VCaP (cell line): ENCODE data around the gene JKAMP.
A peak's percentile ranks its signal among the peaks of the same experiment; 100 is the strongest.

ENCODE experiments used
- H3K27ac ChIP-seq: fragments of 450-650 bp; 2 replicates; pipeline ENCODE4 v1.5.1; 2017
- CTCF ChIP-seq: fragments of 450-650 bp; conservative IDR thresholded peaks from 2 replicates; pipeline ENCODE4 v1.5.1; 2017; ENCODE audit warnings: mild to moderate bottlenecking, moderate library complexity

Gene JKAMP

GRCh38 chr14:59503256-59503655 lies 18.9 kb downstream of the JKAMP start:
- no peak overlapping the region for H3K27ac ChIP-seq
- no peak for TF ChIP-seq CTCF

GRCh38 chr14:59507063-59507751 lies 22.9 kb downstream of the JKAMP start:
- no peak overlapping the region for H3K27ac ChIP-seq
- peak; percentile 98 for TF ChIP-seq CTCF

DNA sequence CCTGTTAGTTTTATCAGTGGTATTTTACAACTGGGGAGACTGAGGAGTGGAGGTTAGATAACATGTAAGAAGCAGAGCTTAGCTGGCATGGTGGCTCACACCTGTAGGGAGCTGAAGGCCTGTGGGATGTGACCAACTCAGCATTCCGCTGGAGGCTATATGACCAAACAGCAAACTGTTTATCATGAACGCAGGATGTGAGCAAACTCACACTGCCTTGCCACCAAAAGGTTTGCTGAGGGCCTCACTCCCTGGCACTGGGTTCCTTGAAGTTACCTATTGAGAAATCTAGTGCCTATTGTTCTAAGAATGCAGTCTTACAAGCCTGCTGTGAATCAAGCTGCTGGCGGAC lies 23.4 kb downstream of the JKAMP start:
- H3K27ac ChIP-seq: no peak overlapping the region
- no peak for TF ChIP-seq CTCF

DNA sequence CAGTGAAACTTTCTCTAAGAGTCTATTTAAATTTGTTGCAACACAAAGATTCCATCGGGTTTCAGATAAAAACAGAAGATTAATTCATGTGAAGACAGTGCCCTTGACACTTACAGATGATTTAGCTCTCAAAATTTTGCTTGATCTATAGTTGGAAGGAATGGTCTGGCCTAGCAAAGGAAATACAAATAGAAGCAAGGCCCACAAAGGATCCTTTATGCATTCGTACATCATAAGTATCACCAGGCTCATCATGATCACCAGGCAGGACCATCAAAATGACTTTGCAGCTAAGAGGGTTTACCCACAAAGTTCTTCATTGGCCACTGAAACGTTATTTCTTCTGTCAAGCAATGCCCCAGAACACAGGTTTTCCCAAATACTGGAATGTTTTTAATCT lies 24.8 kb downstream of the JKAMP start:
- no peak for TF ChIP-seq CTCF
- no peak overlapping the region for H3K27ac ChIP-seq

DNA sequence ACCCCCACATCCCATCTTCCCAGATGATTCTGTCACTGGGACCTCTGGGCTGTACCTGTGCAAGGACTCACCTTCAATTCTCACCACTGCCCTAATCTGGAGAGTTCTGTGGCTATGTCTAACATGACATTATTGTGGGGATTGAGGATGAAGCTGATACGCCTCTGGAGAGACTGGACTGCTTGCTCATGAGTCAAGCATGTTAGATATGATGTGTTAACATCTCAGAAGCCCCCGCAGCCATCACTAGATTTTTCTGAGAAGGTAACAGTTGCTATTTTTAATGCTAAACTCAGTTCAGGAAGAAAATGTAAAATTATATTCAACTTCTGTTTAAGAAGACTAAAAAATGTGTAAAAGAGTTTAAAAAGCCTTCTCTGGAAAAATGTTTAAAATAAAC lies 25.7 kb downstream of the JKAMP start:
- no peak overlapping the region for H3K27ac ChIP-seq
- no peak for TF ChIP-seq CTCF

- H3K27ac ChIP-seq: no peak overlapping the region
- TF ChIP-seq CTCF: no peak
These were observed 26.6 kb downstream of the JKAMP start for GRCh38 chr14:59510966-59511365.

DNA sequence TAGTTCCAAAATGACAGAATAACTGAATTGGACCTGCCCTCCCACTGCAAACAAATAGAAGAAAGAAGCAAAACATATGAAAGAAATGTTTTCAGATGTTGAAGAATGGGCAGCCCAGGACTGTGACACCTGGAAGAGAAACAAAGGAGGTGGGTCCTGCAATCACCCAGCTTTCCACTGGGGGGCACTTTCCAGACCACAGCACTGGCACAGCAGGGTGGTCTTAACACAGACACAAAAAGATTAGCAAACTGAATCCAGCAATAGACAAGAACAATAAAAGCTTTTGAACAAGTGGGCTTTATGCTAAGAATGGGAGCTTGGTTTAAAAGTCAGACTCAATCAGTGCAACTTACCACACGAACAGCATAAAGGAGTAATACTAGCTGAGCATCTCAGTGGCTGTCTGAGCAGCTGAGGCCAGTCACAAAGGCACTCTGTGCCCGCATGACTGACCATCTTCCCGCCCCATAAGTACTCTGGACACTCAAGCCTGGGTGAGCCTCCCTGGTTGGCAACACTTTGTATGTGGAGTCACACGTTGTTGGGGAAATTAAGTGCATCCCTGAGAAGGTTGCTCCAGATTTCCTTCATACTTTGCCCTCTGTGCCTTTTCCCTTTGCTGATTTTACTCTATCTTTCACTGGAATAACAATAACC lies 27.7 kb downstream of the JKAMP start:
- H3K27ac ChIP-seq: no peak overlapping the region
- peak; percentile 67 for TF ChIP-seq CTCF
